WTC11 (cell line): ENCODE measurements around the gene CPE.

Experiments
- CTCF ChIP-seq: fragments of 200-600 bp; IDR thresholded peaks from 2 replicates; pipeline ENCODE4 v1.8.0; 2022; ENCODE audit warnings: antibody characterized with exemption
- IRF2 ChIP-seq: sonication (generic); formaldehyde crosslinking; IDR thresholded peaks from 2 replicates; pipeline ENCODE4 v1.8.0; 2022; ENCODE audit warnings: low read depth, missing genetic modification reagents, borderline replicate concordance
- JUN ChIP-seq: sonication (generic); formaldehyde crosslinking; IDR thresholded peaks from 2 replicates; pipeline ENCODE4 v1.8.0; 2023; ENCODE audit warnings: mild to moderate bottlenecking, missing genetic modification reagents

GRCh38 chr4:165502916-165503907 is 124.4 kb downstream of the CPE start:
- TF ChIP-seq JUN (CRISPR knock-in tag) (no peak), CTCF (no peak), IRF2 (no peak)
